Measurements from ENCODE around the gene POU2F2.
"Not testable (repeated sequence)": the region's sequence is repeated elsewhere in the genome, so short reads cannot be mapped to it uniquely, and the experiment has no call there.

POU2F2 gene

GRCh38 chr19:42100241-42100640 is 32.0 kb downstream of the POU2F2 start:
- not testable (repeated sequence) for DNase-seq (ENCODE audit: low read depth in 3 of 3)

- DNase-seq (ENCODE audit: low read depth in 3 of 3) = no peak
These were observed 32.8 kb downstream of the POU2F2 start for GRCh38 chr19:42099336-42099925.

GRCh38 chr19:42098781-42099180 is 33.5 kb downstream of the POU2F2 start:
- no peak for DNase-seq (ENCODE audit: low read depth in 3 of 3)

GRCh38 chr19:42097461-42097860 is 34.8 kb downstream of the POU2F2 start:
- DNase-seq (ENCODE audit: low read depth in 3 of 3) = no peak

GRCh38 chr19:42096255-42096837 is 35.9 kb downstream of the POU2F2 start:
- DNase-seq (ENCODE audit: low read depth in 3 of 3) = no peak

GRCh38 chr19:42095814-42096230 is 36.4 kb downstream of the POU2F2 start:
- DNase-seq (ENCODE audit: low read depth in 3 of 3) = peak in 1 of 3 experiments; percentile 26

- DNase-seq (ENCODE audit: low read depth in 3 of 3) = no peak
These were observed 37.0 kb downstream of the POU2F2 start for GRCh38 chr19:42095142-42095813.

GRCh38 chr19:42093926-42094325 is 38.3 kb downstream of the POU2F2 start:
- no peak for DNase-seq (ENCODE audit: low read depth in 3 of 3)

- no peak for DNase-seq (ENCODE audit: low read depth in 3 of 3)
These were observed 38.7 kb downstream of the POU2F2 start for GRCh38 chr19:42093505-42093904.

- peak in 1 of 3 experiments; percentile 39 for DNase-seq (ENCODE audit: low read depth in 3 of 3)
These were observed 39.9 kb downstream of the POU2F2 start for GRCh38 chr19:42092350-42092749.

- DNase-seq (ENCODE audit: low read depth in 3 of 3) = no peak
These were observed 40.5 kb downstream of the POU2F2 start for GRCh38 chr19:42091742-42092141.

- no peak for DNase-seq (ENCODE audit: low read depth in 3 of 3)
These were observed 40.9 kb downstream of the POU2F2 start for GRCh38 chr19:42091300-42091699.

GRCh38 chr19:42090672-42091071 is 41.6 kb downstream of the POU2F2 start:
- no peak for DNase-seq (ENCODE audit: low read depth in 3 of 3)

- no peak for DNase-seq (ENCODE audit: low read depth in 3 of 3)
These were observed 42.5 kb downstream of the POU2F2 start for GRCh38 chr19:42089772-42090171.

- no peak for DNase-seq (ENCODE audit: low read depth in 3 of 3)
These were observed 43.0 kb downstream of the POU2F2 start for GRCh38 chr19:42089191-42089750.

- no peak for DNase-seq (ENCODE audit: low read depth in 3 of 3)
These were observed 43.6 kb downstream of the POU2F2 start for GRCh38 chr19:42088471-42089190.

GRCh38 chr19:42086770-42087550 is 45.3 kb downstream of the POU2F2 start:
- no peak for DNase-seq (ENCODE audit: low read depth in 3 of 3)

GRCh38 chr19:42086188-42086736 is 46.0 kb downstream of the POU2F2 start:
- DNase-seq (ENCODE audit: low read depth in 3 of 3) = no peak

GRCh38 chr19:42083537-42083936 is 48.7 kb downstream of the POU2F2 start:
- DNase-seq (ENCODE audit: low read depth in 3 of 3) = no peak

- no peak for DNase-seq (ENCODE audit: low read depth in 3 of 3)
These were observed 50.6 kb downstream of the POU2F2 start for GRCh38 chr19:42081584-42082203.
